Measurements from ENCODE around the gene BAHCC1. TPM values are rescaled to one million over a fixed set of nuclear protein-coding genes. Genes with fewer than 3 reads are reported as not detected.

The BAHCC1 gene
- total and polyA plus RNA-seq, 9 of the 15 experiments (the other 6 are each of a cell fraction or from before 2014, with no cell fraction given): 0.14 to 26.9 (median 5.0) TPM

- Histone ChIP-seq H3K9me1 (ENCODE audit: control insufficient read depth, insufficient read depth, low read length) (no peaks in the 10 kb centered on the region), H4K20me1 (replicated peaks; ENCODE audit: control insufficient read depth, insufficient read depth, low read length) (no peaks in the 10 kb centered on the region; the same call in 1 of the 2 replicates), H3K4me2 (ENCODE audit: insufficient read depth, low read length) (no peak overlapping the region), H3K79me2 (ENCODE audit: control insufficient read depth, insufficient read depth, low read length) (no peaks in the 10 kb centered on the region), H3K4me1 (replicated peaks in 1 of 2; ENCODE audit: control insufficient read depth in 2 of 2, insufficient read depth in 2 of 2, low read length in 2 of 2) (peaks cover 0 to 81% of the 10 kb centered on the region in 2 experiments; a peak in 2 of 5 replicates), H3K9ac (ENCODE audit: insufficient read depth in 1 of 2, low read depth in 2 of 2, low read length in 2 of 2) (no peak overlapping the region; a peak in 1 of 4 replicates), H3K4me3 (no peak overlapping the region), H3K9me3 (replicated peaks; ENCODE audit: control insufficient read depth, insufficient read depth, low read depth, low read length) (no peaks in the 10 kb centered on the region), H3K27me3 (ENCODE audit: control insufficient read depth in 2 of 2, insufficient read depth in 2 of 2, low read length in 2 of 2) (no peaks in the 10 kb centered on the region), H3K27ac (ENCODE audit: extremely low read depth, low read depth, low read length) (no peak overlapping the region), H3K36me3 (ENCODE audit: control insufficient read depth, insufficient read depth, low read length) (no peaks in the 10 kb centered on the region), H2AFZ (ENCODE audit: low read depth, low read length) (no peak overlapping the region)
- peak; percentile 92 for ATAC-seq
- peak; percentile 64 to 89 (median 83) for DNase-seq (ENCODE audit: extremely low read depth in 1 of 4, low spot score in 3 of 4)
- intact Hi-C loops (cut with micrococcal nuclease): no loop called here
- WGBS (ENCODE audit: insufficient coverage, low coverage, missing lambda C conversion rate): 24% methylated on average over 23 of the region's 24 CpGs
- no TSS peak for BruUV-seq (replicated peaks)
- TF ChIP-seq ZNF75A (CRISPR knock-in tag; IDR thresholded peaks at IDR 0.05) (no peak), E2F6 (IDR thresholded peaks at IDR 0.05; ENCODE audit: borderline replicate concordance in 1 of 2, extremely low read depth in 1 of 2, insufficient read depth in 1 of 2, insufficient read length in 1 of 2, low read depth in 1 of 2, low read length in 1 of 2, poor library complexity in 1 of 2, severe bottlenecking in 1 of 2) (no peak), KLF16 (IDR thresholded peaks at IDR 0.05) (peak; percentile 28; the same call in 1 of the 2 replicates), NFIC (IDR thresholded peaks at IDR 0.05) (peak; percentile 70), ZBTB7A (IDR thresholded peaks at IDR 0.05; ENCODE audit: borderline replicate concordance, control insufficient read depth, low read depth, low read length) (peak; percentile 92), MAZ (CRISPR knock-in tag; conservative IDR thresholded peaks at IDR 0.05 in 1 of 2, IDR thresholded peaks at IDR 0.05 in 1 of 2) (peak in 1 of 2 experiments; percentile 18; a peak in 1 of 4 replicates), NBN (IDR thresholded peaks at IDR 0.05; ENCODE audit: low read depth) (no peak), ZBTB33 (CRISPR knock-in tag; IDR thresholded peaks at IDR 0.05) (peak; percentile 63; the same call in 1 of the 2 replicates), RAD21 (CRISPR knock-in tag; conservative IDR thresholded peaks at IDR 0.05 in 1 of 2, IDR thresholded peaks at IDR 0.05 in 1 of 2) (peak in 1 of 2 experiments; percentile 39; a peak in 2 of 4 replicates), CTCF (IDR thresholded peaks at IDR 0.05 in 2 of 3, conservative IDR thresholded peaks at IDR 0.05 in 1 of 3; ENCODE audit: insufficient read depth in 2 of 3, low read depth in 1 of 3, low read length in 3 of 3) (peak; percentile 75 to 96 (median 83)), XRCC5 (IDR thresholded peaks at IDR 0.05; ENCODE audit: low read depth, low read length) (peak; percentile 66; the same call in 1 of the 2 replicates), ZNF444 (CRISPR knock-in tag; IDR thresholded peaks at IDR 0.05) (no peak), SMC3 (conservative IDR thresholded peaks at IDR 0.05; ENCODE audit: insufficient read depth, low read depth, low read length) (0 out of 2 replicates have a peak, but pooled peaks have one; percentile 17)
- in situ Hi-C loops (cut with MboI): no loop called here
- ChIA-PET CTCF (ENCODE audit: low intra/inter-chr PET ratio) (no interaction called here), POLR2A (interaction anchor here (0.6 to 1.4 kb wide), 7 partner anchors 11 to 1180 kb away, joined by 3 to 7 read pairs (median 4); partner anchors contain the start of gene BAHCC1)
- FAIRE-seq: peak; percentile 70
Observed at GRCh38 chr17:81440511-81441244, 45.4 kb downstream of the BAHCC1 start.
